ELR (cell line): ENCODE results near the gene TNK2.
"Not testable (repeated sequence)": the region's sequence is repeated elsewhere in the genome, so short reads cannot be mapped to it uniquely, and the experiment has no call there.

Source experiments
- DNase-seq: peaks from one replicate; pipeline ENCODE4 v3.0.0-alpha.2; 2015; ENCODE audit warnings: low read depth

TNK2 gene

GRCh38 chr3:195885036-195885891, 23.1 kb downstream of the TNK2 start:
- DNase-seq, result no peak

- DNase-seq, result no peak
Measured at GRCh38 chr3:195884691-195885035, 23.7 kb downstream of the TNK2 start.

GRCh38 chr3:195883801-195884200, 24.6 kb downstream of the TNK2 start:
- no peak for DNase-seq

- DNase-seq, result no peak
Measured at GRCh38 chr3:195883160-195883559, 25.2 kb downstream of the TNK2 start.

GRCh38 chr3:195882002-195882441, 26.3 kb downstream of the TNK2 start:
- no peak for DNase-seq

- no peak for DNase-seq
Measured at GRCh38 chr3:195881276-195881988, 26.9 kb downstream of the TNK2 start.

- DNase-seq, result no peak
Measured at GRCh38 chr3:195880037-195880431, 28.3 kb downstream of the TNK2 start.

- DNase-seq, result no peak
Measured at GRCh38 chr3:195879416-195880036, 28.8 kb downstream of the TNK2 start.

- no peak for DNase-seq
Measured at GRCh38 chr3:195878424-195879274, 29.7 kb downstream of the TNK2 start.

- DNase-seq, result no peak
Measured at GRCh38 chr3:195877767-195878423, 30.5 kb downstream of the TNK2 start.

- no peak for DNase-seq
Measured at GRCh38 chr3:195877136-195877715, 31.1 kb downstream of the TNK2 start.

GRCh38 chr3:195876297-195877064, 31.9 kb downstream of the TNK2 start:
- no peak for DNase-seq

- no peak for DNase-seq
Measured at GRCh38 chr3:195875482-195876236, 32.7 kb downstream of the TNK2 start.

- peak; percentile 67 for DNase-seq
Measured at GRCh38 chr3:195873971-195874370, 34.4 kb downstream of the TNK2 start.

- no peak for DNase-seq
Measured at GRCh38 chr3:195873281-195873887, 35.0 kb downstream of the TNK2 start.

GRCh38 chr3:195872800-195873199, 35.6 kb downstream of the TNK2 start:
- DNase-seq, result no peak

- no peak for DNase-seq
Measured at GRCh38 chr3:195872097-195872496, 36.3 kb downstream of the TNK2 start.

GRCh38 chr3:195871686-195872085, 36.7 kb downstream of the TNK2 start:
- DNase-seq, result not testable (repeated sequence)

- no peak for DNase-seq
Measured at GRCh38 chr3:195870937-195871336, 37.4 kb downstream of the TNK2 start.
